Measurements from ENCODE around the gene SPATS2. TPM values are rescaled to one million over a fixed set of nuclear protein-coding genes. Genes with fewer than 3 reads are reported as not detected.
A peak's percentile ranks its signal among the peaks of the same experiment; 100 is the strongest.
"Not testable (repeated sequence)": the region's sequence is repeated elsewhere in the genome, so short reads cannot be mapped to it uniquely, and the experiment has no call there.

The SPATS2 gene
- total and polyA plus RNA-seq, 7 donors, result 6.9 to 32.1 (median 11.7) TPM

DNA sequence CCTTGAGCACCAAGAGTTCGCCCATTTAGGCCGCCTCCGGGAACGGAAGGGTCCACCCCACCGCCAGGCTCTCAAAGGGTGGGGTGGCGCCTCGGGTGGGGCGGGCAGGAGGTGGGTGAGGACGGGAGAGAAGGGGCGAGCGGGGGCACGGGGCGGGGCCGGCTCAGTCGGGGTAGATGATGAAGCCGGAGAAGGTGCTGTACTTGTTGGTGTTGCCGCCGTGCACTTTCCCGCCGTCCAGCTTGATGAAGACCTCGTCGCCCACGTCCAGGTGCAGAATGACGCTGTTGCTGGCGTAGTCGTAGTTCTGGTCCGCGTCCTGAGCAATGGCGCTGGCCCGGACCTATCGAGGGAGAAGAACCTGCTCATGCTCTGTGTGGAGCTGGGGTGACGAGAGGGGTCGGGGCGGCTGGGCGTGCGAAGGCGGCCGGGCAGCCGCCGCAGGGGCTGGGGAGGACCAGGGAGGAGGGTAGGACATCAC, 34.3 kb upstream of the SPATS2 start:
- Histone ChIP-seq H3K9me3 (no peaks in the 10 kb centered on the region), H3K36me3 (no peaks in the 10 kb centered on the region), H3K4me3 (no peak overlapping the region), H3K27me3 (peaks cover 31 to 78% (median 54%) of the 10 kb centered on the region in 3 donors), H3K27ac (no peak overlapping the region), H3K4me1 (peaks cover 0 to 33% (median 23%) of the 10 kb centered on the region in 4 donors)
- intact Hi-C loops (cut with DNase I), result no loop called here
- WGBS, 2 donors, result 28 to 54% methylated on average over 40 of the region's 40 CpGs
- DNase-seq, result peak; percentile 57
- TF ChIP-seq, protein P1, sequence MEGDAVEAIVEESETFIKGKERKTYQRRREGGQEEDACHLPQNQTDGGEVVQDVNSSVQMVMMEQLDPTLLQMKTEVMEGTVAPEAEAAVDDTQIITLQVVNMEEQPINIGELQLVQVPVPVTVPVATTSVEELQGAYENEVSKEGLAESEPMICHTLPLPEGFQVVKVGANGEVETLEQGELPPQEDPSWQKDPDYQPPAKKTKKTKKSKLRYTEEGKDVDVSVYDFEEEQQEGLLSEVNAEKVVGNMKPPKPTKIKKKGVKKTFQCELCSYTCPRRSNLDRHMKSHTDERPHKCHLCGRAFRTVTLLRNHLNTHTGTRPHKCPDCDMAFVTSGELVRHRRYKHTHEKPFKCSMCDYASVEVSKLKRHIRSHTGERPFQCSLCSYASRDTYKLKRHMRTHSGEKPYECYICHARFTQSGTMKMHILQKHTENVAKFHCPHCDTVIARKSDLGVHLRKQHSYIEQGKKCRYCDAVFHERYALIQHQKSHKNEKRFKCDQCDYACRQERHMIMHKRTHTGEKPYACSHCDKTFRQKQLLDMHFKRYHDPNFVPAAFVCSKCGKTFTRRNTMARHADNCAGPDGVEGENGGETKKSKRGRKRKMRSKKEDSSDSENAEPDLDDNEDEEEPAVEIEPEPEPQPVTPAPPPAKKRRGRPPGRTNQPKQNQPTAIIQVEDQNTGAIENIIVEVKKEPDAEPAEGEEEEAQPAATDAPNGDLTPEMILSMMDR (IDR thresholded peaks at IDR 0.05), result no peak
- TF ChIP-seq EP300 (IDR thresholded peaks at IDR 0.05) (no peak), POLR2A (IDR thresholded peaks at IDR 0.05) (no peak), POLR2AphosphoS5 (IDR thresholded peaks at IDR 0.05) (no peak)

DNA sequence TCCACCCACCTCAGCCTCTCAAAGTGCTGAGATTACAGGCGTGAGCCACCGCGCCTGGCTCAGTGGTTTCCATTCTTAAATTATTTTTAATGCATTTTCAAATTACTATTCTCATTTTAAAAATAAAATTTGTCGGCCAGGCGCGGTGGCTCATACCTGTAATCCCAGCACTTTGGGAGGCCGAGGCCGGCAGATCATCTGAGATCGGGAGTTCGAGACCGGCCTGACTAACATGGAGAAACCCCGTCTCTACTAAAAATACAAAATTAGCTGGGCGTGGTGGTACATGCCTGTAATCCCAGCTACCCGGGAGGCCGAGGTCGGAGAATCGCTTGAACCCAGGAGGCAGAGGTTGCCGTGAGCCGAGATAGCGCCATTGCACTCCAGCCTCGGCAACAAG, 33.5 kb upstream of the SPATS2 start:
- WGBS, 2 donors, result 44 to 50% methylated on average over 21 of the region's 21 CpGs
- H3K4me3 ChIP-seq; intact Hi-C loops (cut with DNase I); H3K27ac ChIP-seq; H3K36me3 ChIP-seq; H3K9me3 ChIP-seq: not testable (repeated sequence)
- peak; percentile 44 for DNase-seq
- Histone ChIP-seq H3K4me1 (peaks cover 0 to 33% (median 23%) of the 10 kb centered on the region in 4 donors), H3K27me3 (peaks cover 37 to 86% (median 55%) of the 10 kb centered on the region in 3 donors)

DNA sequence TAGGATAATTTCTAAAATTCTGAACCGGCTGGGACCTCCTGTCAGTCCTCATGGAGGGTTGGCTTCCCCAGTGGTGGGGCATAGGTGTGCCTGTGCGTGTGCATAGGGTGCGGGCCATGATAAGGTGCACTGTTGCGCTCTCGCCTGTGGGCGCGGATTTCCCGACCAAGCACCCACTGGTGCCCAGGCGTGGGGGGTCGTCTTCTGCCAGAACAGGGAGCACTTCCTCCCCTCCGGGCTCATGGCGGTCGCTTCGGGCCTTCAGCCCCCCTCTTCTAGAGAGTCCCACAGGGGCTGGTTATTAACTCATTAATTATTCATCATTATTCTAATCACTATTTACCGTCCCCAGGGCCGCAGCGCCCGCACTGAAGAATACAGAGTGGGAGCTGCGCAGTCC, 33.0 kb upstream of the SPATS2 start:
- H3K4me3 ChIP-seq, result no peak overlapping the region
- peaks cover 37 to 91% (median 58%) of the 10 kb centered on the region in 3 donors for H3K27me3 ChIP-seq
- H3K36me3 ChIP-seq, result no peaks in the 10 kb centered on the region
- WGBS, 2 donors, result 43 to 57% methylated on average over 19 of the region's 19 CpGs
- no peaks in the 10 kb centered on the region for H3K9me3 ChIP-seq
- TF ChIP-seq POLR2AphosphoS5 (IDR thresholded peaks at IDR 0.05), result no peak
- TF ChIP-seq EP300 (IDR thresholded peaks at IDR 0.05), result no peak
- no peak for TF ChIP-seq POLR2A (IDR thresholded peaks at IDR 0.05)
- TF ChIP-seq, protein P1 (IDR thresholded peaks at IDR 0.05), result no peak
- intact Hi-C loops (cut with DNase I), result no loop called here
- no peak overlapping the region for H3K27ac ChIP-seq
- peaks cover 0 to 33% (median 23%) of the 10 kb centered on the region in 4 donors for H3K4me1 ChIP-seq
- DNase-seq, result peak; percentile 24

DNA sequence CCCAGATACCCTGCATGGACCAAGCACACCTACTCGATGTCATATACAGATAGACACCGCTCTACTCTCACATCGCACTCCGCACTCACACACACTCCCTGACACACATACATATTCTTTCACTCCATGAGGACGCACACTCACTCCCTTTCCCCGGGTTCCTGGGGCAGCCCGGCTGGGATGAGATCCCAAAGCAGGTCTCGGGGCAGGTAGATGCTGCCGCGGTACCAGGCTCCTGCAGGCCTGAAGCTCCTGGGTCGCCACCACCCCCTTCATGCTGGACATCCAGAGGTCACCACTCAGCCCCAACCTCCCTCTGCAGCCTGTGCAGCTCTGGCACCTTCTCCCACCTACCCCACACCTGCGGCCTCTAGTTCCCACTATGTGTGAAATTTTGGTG, 32.6 kb upstream of the SPATS2 start:
- peaks cover 37 to 95% (median 63%) of the 10 kb centered on the region in 3 donors for H3K27me3 ChIP-seq

DNA sequence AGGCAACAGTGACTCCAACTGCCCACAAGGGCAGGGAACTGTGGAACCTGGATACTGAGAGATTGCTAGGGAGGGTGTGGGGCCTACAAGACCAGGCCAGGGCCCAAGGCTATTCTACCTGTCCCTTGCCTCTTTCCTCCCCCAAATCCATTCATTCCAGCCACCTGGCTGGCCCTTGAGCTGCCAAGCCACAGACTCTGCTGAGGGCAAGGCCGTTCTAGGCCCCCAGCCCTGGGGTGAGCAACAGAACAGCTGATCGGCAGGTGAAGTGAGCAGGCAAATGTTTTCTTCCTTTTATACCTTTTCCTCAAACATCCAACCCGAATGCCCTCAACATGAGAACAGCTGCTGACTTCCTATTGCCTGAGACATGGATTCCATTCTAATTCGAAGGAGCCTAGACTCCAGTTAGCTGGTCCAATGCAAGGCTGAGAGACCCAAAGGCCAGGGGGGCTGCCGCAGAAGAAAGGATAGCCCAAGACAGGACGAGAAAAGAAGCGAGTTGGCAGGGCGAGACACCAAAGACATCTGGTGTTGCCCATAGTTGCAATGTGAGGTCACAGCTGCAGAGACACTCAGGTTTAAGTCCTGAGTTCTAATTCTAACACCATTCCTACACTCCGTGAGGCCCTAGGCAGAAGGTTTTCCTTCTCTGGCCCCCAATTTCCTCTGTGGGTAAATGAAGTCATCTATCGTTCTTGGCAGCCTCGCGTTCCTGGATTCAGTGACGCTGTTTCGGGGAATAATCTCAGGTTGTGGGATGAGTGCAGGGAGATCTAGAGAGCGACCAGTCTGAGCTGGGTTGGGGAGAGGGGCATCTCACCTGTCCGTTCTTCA, 31.9 kb upstream of the SPATS2 start:
- Histone ChIP-seq H3K4me3 (no peak overlapping the region), H3K36me3 (no peaks in the 10 kb centered on the region), H3K9me3 (no peaks in the 10 kb centered on the region), H3K27me3 (peaks cover 37 to 97% (median 63%) of the 10 kb centered on the region in 3 donors), H3K27ac (no peak overlapping the region), H3K4me1 (peaks cover 0 to 33% (median 23%) of the 10 kb centered on the region in 4 donors)
- TF ChIP-seq, protein P1 (IDR thresholded peaks at IDR 0.05), result no peak
- no peak for TF ChIP-seq POLR2A (IDR thresholded peaks at IDR 0.05)
- no peak for TF ChIP-seq EP300 (IDR thresholded peaks at IDR 0.05)
- TF ChIP-seq POLR2AphosphoS5 (IDR thresholded peaks at IDR 0.05), result no peak
- intact Hi-C loops (cut with DNase I), result loop anchor here (5.0 kb wide), 1 partner anchor 48 kb away; no protein-coding TSS in a partner anchor
- WGBS, 2 donors, result 56 to 70% methylated on average over 16 of the region's 16 CpGs
- DNase-seq, result peak; percentile 42

More for the DNA sequence above, 32.6 kb upstream of the SPATS2 start:
- peak; percentile 56 for DNase-seq
- Histone ChIP-seq H3K4me3 (no peak overlapping the region), H3K36me3 (no peaks in the 10 kb centered on the region), H3K9me3 (no peaks in the 10 kb centered on the region), H3K4me1 (peaks cover 0 to 33% (median 23%) of the 10 kb centered on the region in 4 donors), H3K27ac (no peak overlapping the region)
- intact Hi-C loops (cut with DNase I), result loop anchor here (5.0 kb wide), 1 partner anchor 47 kb away; no protein-coding TSS in a partner anchor
- WGBS, 2 donors, result 56 to 75% methylated on average over 12 of the region's 12 CpGs
- TF ChIP-seq, protein P1 (IDR thresholded peaks at IDR 0.05), result no peak
- TF ChIP-seq EP300 (IDR thresholded peaks at IDR 0.05), result no peak
- no peak for TF ChIP-seq POLR2A (IDR thresholded peaks at IDR 0.05)
- no peak for TF ChIP-seq POLR2AphosphoS5 (IDR thresholded peaks at IDR 0.05)

Data from sigmoid colon (tissue), 7 donors.